Activated naive CD8-positive, alpha-beta T cell treated with anti-CD3 and anti-CD28 coated beads for 36 hours (primary cell): ENCODE results near the gene TMX1. TPM values are rescaled to one million over a fixed set of nuclear protein-coding genes. Genes with fewer than 3 reads are reported as not detected.

Source experiments
- DNase-seq: peaks from one replicate; pipeline ENCODE4 v3.0.0; 2021
- H3K27ac Mint-ChIP-seq: one replicate; pipeline ENCODE4 v1.8.0; 2022; ENCODE audit warnings: mild to moderate bottlenecking, moderate library complexity, mixed read lengths
- H3K27me3 Mint-ChIP-seq: one replicate; pipeline ENCODE4 v1.8.0; 2022; ENCODE audit warnings: mild to moderate bottlenecking, mixed read lengths
- H3K36me3 Mint-ChIP-seq: one replicate; pipeline ENCODE4 v1.8.0; 2021; ENCODE audit warnings: mild to moderate bottlenecking, mixed read lengths
- H3K4me1 Mint-ChIP-seq: one replicate; pipeline ENCODE4 v1.8.0; 2021; ENCODE audit warnings: mixed read lengths
- H3K4me3 Mint-ChIP-seq: one replicate; pipeline ENCODE4 v1.8.0; 2022; ENCODE audit warnings: mild to moderate bottlenecking, moderate library complexity, mixed read lengths
- H3K9me3 Mint-ChIP-seq: one replicate; pipeline ENCODE4 v1.8.0; 2022; ENCODE audit warnings: mixed read lengths
- total RNA-seq, 2 experiments: library from RNA; stranded (reverse); gene quantifications; one replicate each; pipeline ENCODE4 v1.2.3, GENCODE V29; 2021

The TMX1 gene
- total RNA-seq, 2 experiments from 2014 or later, result 62.3 to 65.4 TPM

DNA sequence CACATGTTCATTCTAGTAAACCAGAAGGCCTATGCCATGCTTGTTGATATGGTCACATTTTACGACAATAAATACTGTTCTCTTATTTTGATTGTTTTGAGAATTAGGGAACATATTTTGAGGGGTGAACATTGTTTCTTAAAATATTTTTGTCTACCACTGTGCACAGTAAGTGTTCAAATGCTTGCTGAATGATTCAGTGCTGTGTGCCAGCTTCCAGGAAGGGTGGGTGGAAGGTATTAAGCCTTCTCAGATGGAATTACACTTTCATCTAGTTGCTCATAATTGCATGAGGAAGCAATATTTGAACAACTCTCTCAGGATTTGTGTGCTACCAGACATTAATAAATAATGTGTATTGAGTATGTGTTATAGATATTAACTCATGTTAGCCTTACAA lies 15.5 kb upstream of the TMX1 start:
- DNase-seq, result no peak
- no peak overlapping the region for H3K27ac Mint-ChIP-seq
- no peaks in the 10 kb centered on the region for H3K4me1 Mint-ChIP-seq
- no peak overlapping the region for H3K4me3 Mint-ChIP-seq
- no peaks in the 10 kb centered on the region for H3K27me3 Mint-ChIP-seq
- H3K36me3 Mint-ChIP-seq, result no peaks in the 10 kb centered on the region
- peaks cover 2% of the 10 kb centered on the region for H3K9me3 Mint-ChIP-seq

- no peaks in the 10 kb centered on the region for H3K4me1 Mint-ChIP-seq
- H3K36me3 Mint-ChIP-seq, result peaks cover 2% of the 10 kb centered on the region
- H3K9me3 Mint-ChIP-seq, result peaks cover 2% of the 10 kb centered on the region
- H3K27ac Mint-ChIP-seq, result no peak overlapping the region
- no peak for DNase-seq
- H3K4me3 Mint-ChIP-seq, result no peak overlapping the region
- H3K27me3 Mint-ChIP-seq, result no peaks in the 10 kb centered on the region
Measured at GRCh38 chr14:51225751-51226150, 14.3 kb upstream of the TMX1 start.

DNA sequence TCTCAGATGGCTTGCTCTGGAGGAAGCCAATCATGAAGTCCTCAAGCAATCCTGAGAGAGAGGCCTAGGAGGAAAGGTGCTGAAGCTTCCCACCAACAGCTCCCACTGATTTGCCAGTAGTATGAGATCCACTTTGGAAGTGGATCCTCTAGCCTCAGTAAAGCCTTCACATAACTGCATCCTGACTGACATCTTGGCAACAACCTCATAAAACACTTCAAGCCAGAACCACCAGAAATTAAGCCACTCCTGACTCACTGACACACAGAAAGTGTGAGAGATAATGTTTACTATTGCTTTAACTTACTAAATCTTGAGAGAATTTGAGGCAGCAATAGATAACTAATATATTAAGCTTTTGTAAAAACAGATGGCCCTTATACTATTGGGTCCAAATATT lies 11.7 kb upstream of the TMX1 start:
- H3K27me3 Mint-ChIP-seq, result no peaks in the 10 kb centered on the region
- no peak overlapping the region for H3K27ac Mint-ChIP-seq
- peaks cover 2% of the 10 kb centered on the region for H3K9me3 Mint-ChIP-seq
- H3K36me3 Mint-ChIP-seq, result peaks cover 2% of the 10 kb centered on the region
- H3K4me3 Mint-ChIP-seq, result no peak overlapping the region
- DNase-seq, result no peak
- no peaks in the 10 kb centered on the region for H3K4me1 Mint-ChIP-seq

GRCh38 chr14:51228890-51229289 lies 11.2 kb upstream of the TMX1 start:
- no peak overlapping the region for H3K27ac Mint-ChIP-seq
- H3K4me1 Mint-ChIP-seq, result no peaks in the 10 kb centered on the region
- peaks cover 2% of the 10 kb centered on the region for H3K9me3 Mint-ChIP-seq
- DNase-seq, result no peak
- no peak overlapping the region for H3K4me3 Mint-ChIP-seq
- peaks cover 2% of the 10 kb centered on the region for H3K36me3 Mint-ChIP-seq
- H3K27me3 Mint-ChIP-seq, result no peaks in the 10 kb centered on the region

DNA sequence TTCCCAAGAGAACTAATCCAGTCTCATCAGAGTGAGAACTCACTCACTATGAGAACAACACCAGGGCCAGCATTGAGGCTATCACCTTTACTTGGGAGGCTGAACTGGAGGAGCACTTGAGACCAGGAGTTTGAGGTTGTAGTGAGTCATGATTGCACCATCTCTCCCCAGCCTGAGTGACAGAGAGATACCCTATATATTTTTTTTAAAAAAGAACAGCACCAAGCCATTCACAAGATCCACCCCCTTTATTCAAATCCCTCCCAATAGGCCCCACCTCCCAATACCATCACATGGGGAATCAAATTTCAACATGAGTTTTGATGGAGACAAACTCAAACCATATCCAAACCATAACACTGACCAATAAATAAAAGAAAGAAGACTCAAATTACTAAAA lies 3.7 kb upstream of the TMX1 start:
- H3K27me3 Mint-ChIP-seq, result no peaks in the 10 kb centered on the region
- H3K36me3 Mint-ChIP-seq, result peaks cover under 1% of the 10 kb centered on the region
- H3K9me3 Mint-ChIP-seq, result no peaks in the 10 kb centered on the region
- H3K4me3 Mint-ChIP-seq, result no peak overlapping the region
- H3K27ac Mint-ChIP-seq, result no peak overlapping the region
- peaks cover 2% of the 10 kb centered on the region for H3K4me1 Mint-ChIP-seq
- no peak for DNase-seq

DNA sequence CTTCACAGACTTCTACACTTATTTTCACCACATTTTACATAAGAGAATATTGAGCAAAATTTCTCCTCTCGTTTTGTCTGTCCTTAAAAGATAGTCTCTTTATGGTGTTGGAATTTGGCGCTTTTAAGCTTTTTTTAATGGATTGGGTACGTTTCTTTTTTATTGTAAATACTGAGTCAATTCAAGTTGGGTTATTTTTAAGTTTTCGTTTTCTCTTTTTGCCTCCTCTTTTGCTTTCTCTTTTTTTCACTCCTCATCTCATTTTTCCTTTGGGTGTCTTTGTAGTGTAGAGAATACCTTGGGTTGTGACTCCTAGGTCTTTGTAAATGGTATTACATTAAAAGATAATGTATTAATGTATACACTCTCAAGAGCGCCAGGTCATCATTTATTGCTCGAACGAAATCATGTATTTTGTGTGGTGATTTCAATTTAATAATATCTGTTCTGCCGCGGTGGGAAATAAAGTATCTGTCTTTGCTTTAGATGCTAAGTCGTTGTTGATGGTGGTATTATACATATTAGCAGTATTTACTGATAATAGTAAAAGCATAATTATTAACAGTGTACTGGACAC lies 845 bp downstream of the TMX1 start:
- Mint-ChIP-seq H3K4me3 (no peak overlapping the region), H3K9me3 (no peaks in the 10 kb centered on the region), H3K27me3 (no peaks in the 10 kb centered on the region), H3K27ac (no peak overlapping the region), H3K4me1 (peaks cover 21% of the 10 kb centered on the region), H3K36me3 (peaks cover 28% of the 10 kb centered on the region)
- DNase-seq, result no peak

GRCh38 chr14:51242545-51243490 lies 2.8 kb downstream of the TMX1 start:
- no peaks in the 10 kb centered on the region for H3K27me3 Mint-ChIP-seq
- DNase-seq, result no peak
- no peaks in the 10 kb centered on the region for H3K9me3 Mint-ChIP-seq
- H3K4me3 Mint-ChIP-seq, result no peak overlapping the region
- peak overlapping the region; percentile 14 for H3K27ac Mint-ChIP-seq
- H3K4me1 Mint-ChIP-seq, result peaks cover 25% of the 10 kb centered on the region
- peaks cover 33% of the 10 kb centered on the region for H3K36me3 Mint-ChIP-seq

DNA sequence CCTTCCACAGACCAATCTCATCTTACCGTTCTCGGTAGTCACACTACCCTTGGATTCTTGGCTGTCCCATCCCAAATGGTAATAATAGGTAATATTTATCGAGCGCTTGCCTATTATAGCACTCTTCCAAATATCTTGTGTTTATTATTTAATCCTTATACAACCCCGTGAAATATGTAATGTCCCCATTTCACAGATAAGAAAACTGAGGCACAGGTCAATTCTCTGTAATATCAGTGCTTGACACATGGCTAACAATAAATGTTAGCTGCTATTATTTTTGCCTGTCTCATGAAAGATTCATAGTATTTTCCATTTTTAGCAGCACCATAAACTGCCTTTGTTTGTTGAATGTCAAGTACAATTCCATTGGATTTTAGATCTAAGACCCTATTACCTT lies 4.5 kb downstream of the TMX1 start:
- H3K27ac Mint-ChIP-seq, result no peak overlapping the region
- H3K4me1 Mint-ChIP-seq, result peaks cover 31% of the 10 kb centered on the region
- no peak for DNase-seq
- no peaks in the 10 kb centered on the region for H3K27me3 Mint-ChIP-seq
- H3K36me3 Mint-ChIP-seq, result peaks cover 35% of the 10 kb centered on the region
- H3K9me3 Mint-ChIP-seq, result no peaks in the 10 kb centered on the region
- H3K4me3 Mint-ChIP-seq, result no peak overlapping the region

DNA sequence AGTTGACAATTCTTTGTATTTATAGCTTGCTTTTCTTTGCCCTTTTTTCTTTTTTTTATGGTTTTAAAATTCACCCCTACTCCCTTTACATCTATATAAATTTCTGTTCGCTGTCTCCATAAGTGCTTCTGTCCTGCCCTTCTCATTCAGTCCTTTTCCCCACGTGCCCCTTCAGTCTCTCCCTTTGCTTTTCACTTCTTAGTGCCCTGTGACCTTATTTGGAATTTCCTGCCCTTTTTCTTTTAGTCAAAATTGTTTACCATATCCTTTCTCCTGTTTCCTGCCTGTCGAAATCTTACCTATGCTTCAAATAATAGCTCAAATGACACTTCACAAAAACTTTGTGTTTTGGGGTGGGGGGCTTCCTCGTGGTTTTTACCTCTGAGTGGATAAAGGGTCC lies 6.0 kb downstream of the TMX1 start:
- Mint-ChIP-seq H3K27me3 (no peaks in the 10 kb centered on the region), H3K27ac (peak overlapping the region; percentile 9)

DNA sequence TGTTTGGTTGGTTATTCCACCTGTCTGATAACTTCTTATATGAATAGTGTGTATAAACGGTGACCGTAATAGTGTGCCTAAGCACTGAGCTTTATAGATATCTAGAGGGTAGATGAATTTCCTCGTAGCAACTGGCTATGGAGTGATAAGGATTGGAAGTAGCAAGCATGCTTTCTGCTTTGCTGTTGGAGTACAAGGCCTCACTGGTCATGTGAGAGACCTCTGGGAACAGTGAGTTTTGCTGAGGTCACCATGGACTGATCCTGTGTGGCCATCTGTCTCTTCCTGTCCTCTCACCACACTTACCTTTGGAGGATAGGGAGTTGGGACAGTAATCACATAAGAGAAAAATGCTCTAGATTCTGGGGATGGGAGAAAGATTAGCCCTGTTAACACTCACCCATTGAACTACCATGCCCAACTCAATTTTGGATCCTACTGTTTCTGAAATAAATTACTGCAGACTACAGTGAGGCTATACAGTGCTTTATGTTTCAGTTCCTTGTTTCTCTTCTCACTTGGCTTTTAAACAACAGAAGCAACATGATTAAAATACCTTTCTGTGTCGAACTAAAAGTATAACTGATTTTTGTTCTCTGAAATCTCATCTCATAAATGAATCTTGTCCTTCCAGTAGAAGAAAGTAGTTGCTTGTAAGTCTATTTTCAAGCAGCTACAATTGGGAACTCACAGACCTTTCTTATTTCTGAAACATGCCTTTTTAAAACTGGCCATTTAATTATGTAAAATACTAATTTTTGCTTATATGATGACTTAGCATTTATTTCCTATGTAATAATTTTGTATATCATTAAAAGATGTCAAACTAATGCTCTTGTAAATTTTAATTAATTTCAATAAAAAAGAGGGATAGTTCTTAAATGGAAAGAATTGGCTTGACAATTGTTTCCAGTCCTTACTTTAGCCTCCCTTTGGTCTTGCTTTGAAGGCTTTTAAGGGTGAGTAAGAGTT lies 8.3 kb downstream of the TMX1 start:
- Mint-ChIP-seq H3K4me1 (peaks cover 34% of the 10 kb centered on the region), H3K27ac (peak overlapping the region; percentile 48), H3K27me3 (no peaks in the 10 kb centered on the region), H3K36me3 (peaks cover 45% of the 10 kb centered on the region), H3K9me3 (no peaks in the 10 kb centered on the region), H3K4me3 (no peak overlapping the region)
- no peak for DNase-seq

More for the DNA sequence above, 6.0 kb downstream of the TMX1 start:
- Mint-ChIP-seq H3K36me3 (peaks cover 42% of the 10 kb centered on the region), H3K4me3 (no peak overlapping the region), H3K4me1 (peaks cover 31% of the 10 kb centered on the region), H3K9me3 (no peaks in the 10 kb centered on the region)
- DNase-seq, result no peak

GRCh38 chr14:51251486-51251885 lies 11.4 kb downstream of the TMX1 start:
- Mint-ChIP-seq H3K27ac (no peak overlapping the region), H3K27me3 (no peaks in the 10 kb centered on the region), H3K9me3 (no peaks in the 10 kb centered on the region), H3K4me3 (no peak overlapping the region), H3K4me1 (peaks cover 14% of the 10 kb centered on the region), H3K36me3 (peaks cover 37% of the 10 kb centered on the region)
- DNase-seq, result no peak

DNA sequence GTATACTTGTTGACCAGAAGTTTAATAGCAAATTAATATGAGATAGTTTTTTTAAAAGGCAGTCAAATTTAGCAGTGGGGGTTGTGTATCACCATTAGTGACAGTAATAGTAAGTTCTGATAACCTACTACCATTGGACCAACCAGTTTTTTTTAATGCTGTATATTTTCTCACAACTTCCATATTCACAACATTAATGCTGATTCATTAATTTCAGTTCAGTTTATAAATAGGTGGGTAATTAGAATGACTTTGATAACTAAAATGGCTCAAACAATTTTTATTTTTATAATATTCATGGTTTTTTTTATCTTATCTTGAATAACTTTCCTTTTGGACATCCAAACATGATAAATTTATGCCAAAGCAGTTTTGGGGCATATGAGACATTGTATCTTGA lies 13.8 kb downstream of the TMX1 start:
- H3K36me3 Mint-ChIP-seq, result peaks cover 55% of the 10 kb centered on the region
- no peak overlapping the region for H3K27ac Mint-ChIP-seq
- no peaks in the 10 kb centered on the region for H3K27me3 Mint-ChIP-seq
- no peak for DNase-seq
- peaks cover 5% of the 10 kb centered on the region for H3K4me1 Mint-ChIP-seq
- H3K9me3 Mint-ChIP-seq, result peaks cover 6% of the 10 kb centered on the region
- no peak overlapping the region for H3K4me3 Mint-ChIP-seq

- no peaks in the 10 kb centered on the region for H3K27me3 Mint-ChIP-seq
- H3K36me3 Mint-ChIP-seq, result peaks cover 52% of the 10 kb centered on the region
- no peak for DNase-seq
- H3K4me1 Mint-ChIP-seq, result peaks cover 24% of the 10 kb centered on the region
- no peak overlapping the region for H3K4me3 Mint-ChIP-seq
- H3K27ac Mint-ChIP-seq, result no peak overlapping the region
- peaks cover 12% of the 10 kb centered on the region for H3K9me3 Mint-ChIP-seq
Measured at GRCh38 chr14:51258280-51258679, 18.2 kb downstream of the TMX1 start.

DNA sequence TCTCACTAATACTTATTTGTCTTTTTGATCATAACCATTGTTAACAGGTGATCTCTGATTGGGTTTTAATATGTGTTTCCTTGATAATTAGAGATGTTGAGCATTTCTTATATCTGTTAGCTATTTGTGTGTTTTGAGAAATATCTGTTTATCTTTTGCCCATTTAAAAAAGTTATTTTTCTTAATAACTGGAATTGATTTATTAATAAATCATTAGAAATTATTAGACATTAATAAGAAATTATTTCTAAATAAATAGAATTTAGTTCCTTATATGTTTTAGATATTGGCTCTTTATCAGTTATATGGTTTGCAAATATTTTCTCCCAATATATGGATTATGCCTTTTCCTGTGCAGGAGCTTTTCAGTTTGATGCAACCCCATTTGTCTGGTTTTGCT lies 18.7 kb downstream of the TMX1 start:
- H3K36me3 Mint-ChIP-seq, result peaks cover 52% of the 10 kb centered on the region
- peaks cover 12% of the 10 kb centered on the region for H3K9me3 Mint-ChIP-seq
- peaks cover 24% of the 10 kb centered on the region for H3K4me1 Mint-ChIP-seq
- no peaks in the 10 kb centered on the region for H3K27me3 Mint-ChIP-seq
- DNase-seq, result no peak
- no peak overlapping the region for H3K27ac Mint-ChIP-seq
- H3K4me3 Mint-ChIP-seq, result no peak overlapping the region

DNA sequence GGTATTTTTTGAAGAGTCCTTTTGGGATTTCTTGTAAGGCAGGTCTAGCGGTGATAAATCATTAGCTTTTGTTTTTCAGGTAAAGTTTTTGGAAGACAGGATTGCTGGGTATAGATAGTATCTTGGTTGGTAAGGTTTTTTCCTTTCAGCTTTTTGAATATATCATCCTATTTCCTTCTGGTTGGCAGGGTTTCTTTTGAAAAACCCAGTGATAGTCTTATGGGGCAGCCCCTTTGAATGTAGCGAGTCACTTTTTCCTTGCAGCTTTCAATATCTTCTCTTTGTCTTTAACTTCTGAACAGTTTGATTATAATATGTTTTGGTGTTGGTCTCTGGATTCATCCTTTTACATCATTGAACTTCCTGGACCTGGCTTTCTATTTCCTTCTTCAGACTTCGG lies 20.2 kb downstream of the TMX1 start:
- Mint-ChIP-seq H3K4me1 (peaks cover 24% of the 10 kb centered on the region), H3K36me3 (peaks cover 51% of the 10 kb centered on the region), H3K27me3 (no peaks in the 10 kb centered on the region), H3K27ac (peak overlapping the region; percentile 89), H3K9me3 (peaks cover 12% of the 10 kb centered on the region), H3K4me3 (peak overlapping the region; percentile 50)
- no peak for DNase-seq
